ENCODE results near the gene ACSL6. TPM values are rescaled to one million over a fixed set of nuclear protein-coding genes. Genes with fewer than 3 reads are reported as not detected.

Gene ACSL6
- total and polyA plus RNA-seq, 10 donors = 0.76 to 18.4 (median 3.9) TPM

GRCh38 chr5:132037353-132037752 is 25.9 kb upstream of the ACSL6 start:
- peaks cover 0 to 19% (median 16%) of the 10 kb centered on the region in 8 donors for H3K9me3 ChIP-seq
- peaks cover 0 to 4% (median 0%) of the 10 kb centered on the region in 7 donors for H3K27me3 ChIP-seq (replicated peaks in 1 of 7)
- no peak for DNase-seq
- intact Hi-C loops (cut with DNase I; ENCODE audit: low total_unique reads) = no loop called here
- H3K36me3 ChIP-seq = no peaks in the 10 kb centered on the region
- 41 to 70% (median 60%) methylated on average over 2 of the region's 2 CpGs for WGBS, 5 donors
- H3K27ac ChIP-seq = no peak overlapping the region
- no peak for TF ChIP-seq POLR2AphosphoS5 (IDR thresholded peaks at IDR 0.05)
- no peak for TF ChIP-seq CTCF (IDR thresholded peaks at IDR 0.05 in 8 of 11, conservative IDR thresholded peaks at IDR 0.05 in 3 of 11)
- TF ChIP-seq POLR2A (IDR thresholded peaks at IDR 0.05) = no peak
- H3K4me3 ChIP-seq = no peak overlapping the region
- H3K4me1 ChIP-seq = no peaks in the 10 kb centered on the region

- DNase-seq = no peak
- Histone ChIP-seq H3K36me3 (no peaks in the 10 kb centered on the region), H3K27me3 (replicated peaks in 1 of 7) (no peaks in the 10 kb centered on the region), H3K4me1 (no peaks in the 10 kb centered on the region), H3K9me3 (peaks cover 0 to 19% (median 16%) of the 10 kb centered on the region in 8 donors), H3K27ac (no peak overlapping the region), H3K4me3 (no peak overlapping the region)
- TF ChIP-seq CTCF (IDR thresholded peaks at IDR 0.05 in 8 of 11, conservative IDR thresholded peaks at IDR 0.05 in 3 of 11) (no peak), POLR2A (IDR thresholded peaks at IDR 0.05) (no peak), POLR2AphosphoS5 (IDR thresholded peaks at IDR 0.05) (no peak)
- intact Hi-C loops (cut with DNase I; ENCODE audit: low total_unique reads) = no loop called here
- 64 to 83% (median 65%) methylated on average over 4 of the region's 4 CpGs for whole genome bisulfite sequencing, 5 donors
Observed at GRCh38 chr5:132033122-132033521, 21.7 kb upstream of the ACSL6 start.

- TF ChIP-seq POLR2A (IDR thresholded peaks at IDR 0.05) (no peak), POLR2AphosphoS5 (IDR thresholded peaks at IDR 0.05) (no peak), CTCF (IDR thresholded peaks at IDR 0.05 in 8 of 11, conservative IDR thresholded peaks at IDR 0.05 in 3 of 11) (no peak)
Observed at GRCh38 chr5:132032196-132032595, 20.7 kb upstream of the ACSL6 start.

GRCh38 chr5:132030610-132031009 is 19.2 kb upstream of the ACSL6 start:
- DNase-seq = no peak
- Histone ChIP-seq H3K9me3 (peaks cover 0 to 17% (median 11%) of the 10 kb centered on the region in 8 donors), H3K4me3 (no peak overlapping the region), H3K4me1 (peaks cover 0 to 13% (median 4%) of the 10 kb centered on the region in 6 donors), H3K27me3 (replicated peaks in 1 of 7) (peaks cover 0 to 5% (median 0%) of the 10 kb centered on the region in 7 donors), H3K36me3 (no peaks in the 10 kb centered on the region), H3K27ac (no peak overlapping the region)
- intact Hi-C loops (cut with DNase I; ENCODE audit: low total_unique reads) = no loop called here
- 90 to 98% (median 96%) methylated on average over 2 of the region's 2 CpGs for WGBS, 5 donors
- no peak for TF ChIP-seq POLR2AphosphoS5 (IDR thresholded peaks at IDR 0.05)
- no peak for TF ChIP-seq CTCF (IDR thresholded peaks at IDR 0.05 in 8 of 11, conservative IDR thresholded peaks at IDR 0.05 in 3 of 11)
- no peak for TF ChIP-seq POLR2A (IDR thresholded peaks at IDR 0.05)

More at GRCh38 chr5:132032196-132032595, 20.7 kb upstream of the ACSL6 start:
- Histone ChIP-seq H3K4me1 (peaks cover 0 to 4% (median under 1%) of the 10 kb centered on the region in 6 donors), H3K27ac (no peak overlapping the region), H3K9me3 (peaks cover 0 to 17% (median 11%) of the 10 kb centered on the region in 8 donors), H3K36me3 (no peaks in the 10 kb centered on the region), H3K4me3 (no peak overlapping the region), H3K27me3 (replicated peaks in 1 of 7) (no peaks in the 10 kb centered on the region)
- intact Hi-C loops (cut with DNase I; ENCODE audit: low total_unique reads) = no loop called here
- no peak for DNase-seq

Measured in spleen (tissue), 11 donors.